Loucy (cell line): ENCODE measurements around the gene CTNND2.
"Not testable (repeated sequence)": the region's sequence is repeated elsewhere in the genome, so short reads cannot be mapped to it uniquely, and the experiment has no call there.

Experiments
- H2AFZ ChIP-seq: fragments of 200-600 bp; sonication (generic); 2 replicates; pipeline ENCODE4 v1.6.0; 2016; ENCODE audit warnings: antibody characterized with exemption, mild to moderate bottlenecking, low read length, moderate library complexity
- H3F3A ChIP-seq: fragments of 200-600 bp; 2 replicates; pipeline ENCODE4 v1.6.0; 2016; ENCODE audit warnings: antibody characterized with exemption, low read depth, mild to moderate bottlenecking
- H3K27me3 ChIP-seq: fragments of 200-600 bp; sonication (generic); 2 replicates; pipeline ENCODE4 v1.6.1; 2014; ENCODE audit warnings: low read length, mild to moderate bottlenecking; ENCODE audit not compliant: insufficient read depth, poor library complexity, severe bottlenecking
- H3K36me3 ChIP-seq: fragments of 200-600 bp; sonication (generic); 2 replicates; pipeline ENCODE4 v1.6.1; 2016; ENCODE audit warnings: low read length; ENCODE audit not compliant: insufficient read depth
- H3K4me1 ChIP-seq: fragments of 200-600 bp; sonication (generic); 2 replicates; pipeline ENCODE4 v1.5.1; 2014; ENCODE audit warnings: low read length, mild to moderate bottlenecking; ENCODE audit not compliant: insufficient read depth, poor library complexity, severe bottlenecking
- H3K4me2 ChIP-seq: fragments of 200-600 bp; sonication (generic); 2 replicates; pipeline ENCODE4 v1.6.0; 2014; ENCODE audit warnings: antibody characterized with exemption, low read length, low read depth, mild to moderate bottlenecking; ENCODE audit not compliant: poor library complexity, severe bottlenecking
- H3K4me3 ChIP-seq: fragments of 200-600 bp; sonication (generic); 2 replicates; pipeline ENCODE4 v1.5.1; 2014; ENCODE audit warnings: low read length, mild to moderate bottlenecking, mixed read lengths; ENCODE audit not compliant: poor library complexity, severe bottlenecking
- H3K79me2 ChIP-seq: fragments of 200-600 bp; sonication (generic); 2 replicates; pipeline ENCODE4 v1.6.1; 2014; ENCODE audit warnings: low read length; ENCODE audit not compliant: insufficient read depth
- H3K9ac ChIP-seq: fragments of 200-600 bp; sonication (generic); 2 replicates; pipeline ENCODE4 v1.6.0; 2014; ENCODE audit warnings: mild to moderate bottlenecking, low read depth, low read length, moderate library complexity; ENCODE audit not compliant: poor library complexity, severe bottlenecking
- H3K9me2 ChIP-seq: fragments of 200-600 bp; sonication (generic); replicated peaks from 2 replicates; pipeline ENCODE4 v1.6.1; 2016; ENCODE audit warnings: low read depth, low read length, mixed read lengths
- H3K9me3 ChIP-seq: fragments of 200-600 bp; sonication (generic); 2 replicates; pipeline ENCODE4 v1.6.1; 2014; ENCODE audit warnings: mild to moderate bottlenecking, antibody characterized with exemption, low read length, low read depth; ENCODE audit not compliant: insufficient read depth
- H4K20me1 ChIP-seq: fragments of 200-600 bp; sonication (generic); 2 replicates; pipeline ENCODE4 v1.6.0; 2014; ENCODE audit warnings: antibody characterized with exemption, low read length, mild to moderate bottlenecking; ENCODE audit not compliant: insufficient read depth, poor library complexity, severe bottlenecking
- CTCF ChIP-seq: fragments of 200-600 bp; sonication (generic); conservative IDR thresholded peaks from 2 replicates; pipeline ENCODE4 v1.5.1; 2014; ENCODE audit warnings: mild to moderate bottlenecking, antibody characterized with exemption, low read length
- EZH2phosphoT487 ChIP-seq: fragments of 200-600 bp; IDR thresholded peaks from 2 replicates; pipeline ENCODE4 v1.6.1; 2018; ENCODE audit warnings: antibody characterized with exemption, mild to moderate bottlenecking, moderate library complexity, borderline replicate concordance

Gene CTNND2

GRCh38 chr5:11422342-11422741, 481.9 kb downstream of the CTNND2 start:
- H3K9me2 ChIP-seq, result no peaks in the 10 kb centered on the region
- no peak overlapping the region for H3K9ac ChIP-seq
- no peak for TF ChIP-seq EZH2phosphoT487
- TF ChIP-seq CTCF, result no peak
- no peaks in the 10 kb centered on the region for H3F3A ChIP-seq
- H4K20me1 ChIP-seq, result no peaks in the 10 kb centered on the region
- H3K79me2 ChIP-seq, result no peaks in the 10 kb centered on the region
- no peaks in the 10 kb centered on the region for H3K4me1 ChIP-seq
- H3K27me3 ChIP-seq, result no peaks in the 10 kb centered on the region
- no peaks in the 10 kb centered on the region for H3K36me3 ChIP-seq
- no peaks in the 10 kb centered on the region for H3K9me3 ChIP-seq
- H3K4me2 ChIP-seq, result no peak overlapping the region
- H2AFZ ChIP-seq, result no peak overlapping the region
- no peak overlapping the region for H3K4me3 ChIP-seq

DNA sequence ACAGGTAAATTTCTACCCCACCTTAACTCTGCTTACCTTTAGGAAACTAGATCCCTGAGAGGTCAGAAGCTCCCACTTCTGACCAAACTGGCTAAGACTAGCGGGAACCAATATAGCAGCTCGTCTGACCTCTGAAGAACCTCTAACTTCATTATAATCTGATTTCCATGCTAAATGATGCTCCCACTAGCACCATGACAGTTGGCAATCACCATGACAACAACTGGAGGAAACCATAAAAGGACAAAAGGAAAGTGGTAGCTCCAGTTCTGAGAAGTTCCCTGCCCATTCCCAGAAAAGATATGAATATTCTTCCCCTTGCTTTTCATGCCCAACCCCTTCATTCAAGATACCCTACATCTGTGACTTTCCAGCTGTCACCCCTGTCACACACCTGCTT, 483.3 kb downstream of the CTNND2 start:
- Histone ChIP-seq H3K79me2 (no peaks in the 10 kb centered on the region), H4K20me1 (no peaks in the 10 kb centered on the region), H3K9ac (no peak overlapping the region), H3K4me3 (no peak overlapping the region), H3K9me3 (no peaks in the 10 kb centered on the region), H3K9me2 (no peaks in the 10 kb centered on the region), H3K27me3 (no peaks in the 10 kb centered on the region), H3F3A (no peaks in the 10 kb centered on the region), H3K4me1 (no peaks in the 10 kb centered on the region), H2AFZ (no peak overlapping the region), H3K4me2 (no peak overlapping the region), H3K36me3 (no peaks in the 10 kb centered on the region)
- TF ChIP-seq EZH2phosphoT487, result no peak
- TF ChIP-seq CTCF, result no peak

GRCh38 chr5:11415751-11416150, 488.5 kb downstream of the CTNND2 start:
- no peak overlapping the region for H3K9ac ChIP-seq
- H4K20me1 ChIP-seq, result no peaks in the 10 kb centered on the region
- H2AFZ ChIP-seq, result no peak overlapping the region
- no peaks in the 10 kb centered on the region for H3K4me1 ChIP-seq
- no peaks in the 10 kb centered on the region for H3F3A ChIP-seq
- H3K27me3 ChIP-seq, result no peaks in the 10 kb centered on the region
- H3K4me3 ChIP-seq, result no peak overlapping the region
- no peaks in the 10 kb centered on the region for H3K9me3 ChIP-seq
- H3K9me2 ChIP-seq, result no peaks in the 10 kb centered on the region
- TF ChIP-seq EZH2phosphoT487 (no peak), CTCF (no peak)
- H3K36me3 ChIP-seq, result no peaks in the 10 kb centered on the region
- no peaks in the 10 kb centered on the region for H3K79me2 ChIP-seq
- no peak overlapping the region for H3K4me2 ChIP-seq

DNA sequence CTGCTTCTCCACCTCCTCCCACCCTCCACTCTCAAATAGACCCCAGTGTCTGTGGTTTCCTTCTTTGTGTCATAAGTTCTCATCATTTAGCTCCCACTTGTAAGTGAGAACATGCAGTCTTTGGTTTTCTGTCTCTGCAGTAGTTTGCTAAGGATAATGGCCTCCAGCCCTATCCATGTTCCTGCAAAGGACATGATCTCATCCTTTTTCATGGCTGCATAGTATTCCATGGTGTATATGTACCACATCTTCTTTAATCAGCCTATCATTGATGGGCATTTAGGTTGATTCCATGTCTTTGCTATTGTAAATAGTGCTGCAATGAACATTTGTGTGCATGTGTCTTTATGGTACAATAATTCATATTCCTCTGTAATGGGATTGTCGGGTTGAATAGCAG, 489.5 kb downstream of the CTNND2 start:
- H3K4me2 ChIP-seq, H3K9me3 ChIP-seq, H3K4me3 ChIP-seq, H3K9me2 ChIP-seq, H3K79me2 ChIP-seq, H4K20me1 ChIP-seq, H3K27me3 ChIP-seq, H3K4me1 ChIP-seq, H2AFZ ChIP-seq, H3K9ac ChIP-seq, H3F3A ChIP-seq, H3K36me3 ChIP-seq: not testable (repeated sequence)
